Body of pancreas (tissue), 4 donors: ENCODE measurements around the gene MYO5B.

Source experiments
- CTCF ChIP-seq, 7 experiments: fragments of 450-650 bp in 4 of 7; fragments of 200-600 bp in 3 of 7; sonication (generic) in 3 of 7; IDR thresholded peaks; one replicate each; pipeline ENCODE4 v1.5.1; 2016 to 2019; ENCODE audit warnings: antibody characterized with exemption in 7 of 7
- POLR2A ChIP-seq, 3 donors: fragments of 450-650 bp; IDR thresholded peaks; one replicate each; pipeline ENCODE4 v1.6.1; 2016; ENCODE audit warnings: antibody characterized with exemption in 3 of 3, mild to moderate bottlenecking in 2 of 3

- no peak for TF ChIP-seq CTCF (IDR thresholded peaks at IDR 0.05)
- no peak for TF ChIP-seq POLR2A (IDR thresholded peaks at IDR 0.05)
Observed at GRCh38 chr18:50027996-50028395, 167.0 kb downstream of the MYO5B start.
